ENCODE results near the gene IGFBP4.

Gene IGFBP4

DNA sequence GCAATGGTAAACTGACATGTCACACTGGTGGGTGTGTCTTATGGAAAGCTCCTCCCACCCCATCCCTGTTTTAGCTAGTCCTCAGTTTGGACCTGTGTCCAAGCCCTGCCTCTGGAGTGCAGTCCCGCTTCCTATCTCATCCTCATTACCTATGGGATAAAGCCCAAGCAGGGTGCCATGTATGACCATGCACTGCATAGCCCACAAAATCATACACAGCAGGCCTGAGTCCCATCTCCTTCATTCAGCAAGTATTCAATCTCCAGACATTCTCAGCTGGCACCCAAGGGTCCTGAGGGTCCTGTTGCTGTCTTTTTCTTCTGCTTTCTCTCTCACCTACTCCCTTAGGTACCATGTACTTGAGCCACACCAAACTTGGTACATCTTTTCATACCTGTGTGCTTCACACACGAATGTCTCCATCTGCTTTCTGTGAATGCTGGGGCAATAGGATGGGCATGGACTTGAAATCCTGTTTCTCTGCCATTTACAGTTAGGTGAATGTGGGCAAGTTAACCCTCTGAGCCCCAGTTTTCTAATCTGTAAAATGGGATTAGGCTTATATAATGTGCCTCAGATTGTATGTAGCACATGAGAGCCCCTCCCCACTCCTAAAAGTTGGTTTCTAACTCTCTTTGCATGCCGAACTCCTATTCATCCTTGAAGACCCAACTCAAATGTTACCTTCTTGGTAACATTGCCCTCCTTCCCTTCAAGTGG is 29.6 kb downstream of the IGFBP4 start:
- DNase-seq, result no peak

DNA sequence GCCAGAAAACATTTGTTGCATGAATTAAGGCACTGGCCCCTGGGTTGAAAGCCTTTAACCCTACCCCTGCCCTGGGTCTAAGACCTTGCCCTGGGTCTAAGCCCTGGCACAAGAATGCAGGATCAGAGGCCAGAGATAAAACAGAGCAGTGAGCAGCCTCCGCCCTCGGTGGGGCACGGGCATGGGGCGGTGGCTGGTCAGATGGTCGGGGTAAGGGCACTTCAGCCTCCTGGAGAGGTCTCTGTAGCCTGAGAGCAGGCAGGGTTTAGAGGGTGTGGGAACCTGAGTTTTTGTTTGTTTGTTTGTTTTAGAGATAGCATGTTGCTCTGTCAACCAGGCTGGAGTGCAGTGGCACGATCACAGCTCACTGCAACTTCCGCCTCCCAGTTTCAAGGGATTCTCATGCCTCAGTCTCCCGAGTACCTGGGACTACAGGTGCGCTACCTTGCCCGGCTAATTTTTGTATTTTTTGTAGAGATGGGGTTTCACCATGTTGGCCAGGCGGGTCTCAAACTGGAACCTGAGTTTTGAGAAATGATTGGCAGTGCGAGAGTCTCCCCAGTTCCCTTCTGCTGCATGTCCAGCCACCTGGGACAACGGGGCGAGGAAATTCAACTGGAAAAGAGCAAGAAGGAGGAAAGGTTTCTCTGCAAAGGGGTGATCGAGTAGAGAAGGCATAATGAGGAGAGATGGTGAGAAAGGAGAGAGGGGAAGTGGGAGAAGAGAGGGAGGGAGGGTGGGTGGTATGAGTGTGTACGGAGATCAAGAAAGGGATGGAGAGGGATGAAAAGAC is 30.5 kb downstream of the IGFBP4 start:
- DNase-seq, result no peak

DNA sequence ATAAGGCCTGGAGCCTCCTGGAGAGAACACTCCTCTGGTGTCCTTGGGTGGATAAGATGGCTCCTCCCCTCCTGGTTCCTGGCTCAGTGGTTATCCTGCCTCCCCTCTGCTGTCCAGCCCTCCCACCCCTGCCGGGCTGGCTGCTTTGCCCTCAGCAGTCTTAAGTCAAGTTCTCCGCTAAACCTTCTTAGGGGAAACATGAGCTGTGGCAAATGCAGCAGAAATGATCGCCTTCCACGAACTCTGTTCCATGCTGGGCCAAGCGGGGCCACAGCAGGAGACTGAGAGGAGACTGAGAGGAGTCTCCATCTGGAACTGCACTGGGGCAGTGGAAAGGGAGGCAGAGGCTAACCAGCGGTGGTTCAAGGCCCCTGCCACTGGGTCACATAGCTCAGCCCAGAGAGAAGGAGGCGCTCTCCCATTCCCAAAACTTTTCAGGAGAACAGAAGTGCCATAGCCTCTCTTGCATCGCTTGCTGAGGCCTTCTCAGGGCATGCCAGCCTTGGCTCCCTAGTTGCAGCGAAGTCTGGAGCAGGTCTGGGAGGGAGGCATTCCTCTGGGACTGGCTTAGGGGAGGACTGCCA is 31.3 kb downstream of the IGFBP4 start:
- DNase-seq, result no peak

DNA sequence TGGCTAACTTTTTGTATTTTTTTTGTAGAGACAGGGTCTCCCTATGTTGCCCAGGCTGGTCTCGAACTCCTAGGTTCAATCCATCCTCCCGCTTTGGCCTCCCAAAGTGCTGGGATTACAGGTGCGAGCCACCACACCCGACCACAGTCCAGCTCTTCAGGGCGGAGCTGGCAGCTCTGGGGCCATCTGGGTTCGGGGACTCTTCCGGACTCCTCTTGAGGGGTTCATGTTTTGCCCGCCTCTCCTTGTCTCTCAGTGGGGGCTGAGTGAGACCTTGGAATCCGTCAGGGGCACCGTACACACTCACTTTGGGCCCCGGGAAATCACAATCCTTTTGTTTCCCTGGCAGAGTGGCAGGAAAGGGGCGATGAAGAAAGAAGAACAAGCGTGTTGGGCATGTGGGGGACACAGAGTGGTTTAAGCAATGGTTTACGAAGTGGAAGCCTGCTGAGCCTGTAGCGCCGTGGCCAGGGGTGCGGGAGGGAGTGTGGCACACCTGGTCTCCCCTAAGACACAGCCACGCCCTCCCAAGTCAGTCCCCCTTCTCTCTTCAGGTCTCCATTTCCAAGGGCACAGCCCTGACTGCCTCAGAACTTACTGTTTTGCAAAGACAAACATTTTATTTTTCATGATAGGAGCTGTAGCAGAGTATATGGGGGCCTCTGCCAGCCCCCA is 32.1 kb downstream of the IGFBP4 start:
- no peak for DNase-seq

DNA sequence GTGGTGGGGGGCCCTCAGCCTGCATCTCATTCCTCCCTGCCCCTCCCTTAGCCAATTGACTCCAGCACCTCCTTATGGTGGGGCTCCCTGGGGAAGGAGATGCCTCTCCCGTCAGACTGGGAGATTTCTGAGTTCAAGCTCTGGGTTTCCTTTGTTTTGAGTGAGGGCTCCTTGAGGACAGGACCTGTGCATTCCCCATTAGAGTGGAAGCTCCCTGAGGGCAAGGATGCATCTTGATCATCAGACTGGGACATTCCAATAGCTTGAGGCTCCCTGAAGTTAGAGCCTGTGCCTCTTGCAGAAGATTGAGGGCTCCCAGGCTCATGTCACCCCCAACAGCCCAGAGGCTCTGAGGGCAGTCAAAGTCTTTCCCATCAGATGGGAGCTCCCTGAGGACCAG is 34.5 kb downstream of the IGFBP4 start:
- DNase-seq, result no peak

DNA sequence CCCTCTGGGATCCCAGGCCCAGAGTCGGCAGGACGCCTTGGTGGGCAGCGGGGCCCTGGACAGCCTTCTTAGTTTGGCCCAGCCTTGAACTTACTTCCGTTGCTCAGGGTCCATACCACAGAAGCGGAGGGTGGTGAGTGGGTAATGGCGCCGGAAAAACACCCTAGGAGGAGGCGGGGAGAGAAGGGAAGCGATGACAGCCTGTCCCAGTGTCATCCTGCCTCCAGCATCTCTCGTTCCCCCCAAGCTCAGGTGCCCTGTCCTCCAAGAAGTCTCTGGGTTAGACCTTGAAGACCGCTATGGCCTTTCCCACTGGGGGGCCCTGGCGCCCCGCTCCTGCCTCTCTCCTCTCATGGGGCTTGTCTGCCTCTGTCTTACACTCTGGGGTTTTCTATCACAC is 35.2 kb downstream of the IGFBP4 start:
- no peak for DNase-seq

DNA sequence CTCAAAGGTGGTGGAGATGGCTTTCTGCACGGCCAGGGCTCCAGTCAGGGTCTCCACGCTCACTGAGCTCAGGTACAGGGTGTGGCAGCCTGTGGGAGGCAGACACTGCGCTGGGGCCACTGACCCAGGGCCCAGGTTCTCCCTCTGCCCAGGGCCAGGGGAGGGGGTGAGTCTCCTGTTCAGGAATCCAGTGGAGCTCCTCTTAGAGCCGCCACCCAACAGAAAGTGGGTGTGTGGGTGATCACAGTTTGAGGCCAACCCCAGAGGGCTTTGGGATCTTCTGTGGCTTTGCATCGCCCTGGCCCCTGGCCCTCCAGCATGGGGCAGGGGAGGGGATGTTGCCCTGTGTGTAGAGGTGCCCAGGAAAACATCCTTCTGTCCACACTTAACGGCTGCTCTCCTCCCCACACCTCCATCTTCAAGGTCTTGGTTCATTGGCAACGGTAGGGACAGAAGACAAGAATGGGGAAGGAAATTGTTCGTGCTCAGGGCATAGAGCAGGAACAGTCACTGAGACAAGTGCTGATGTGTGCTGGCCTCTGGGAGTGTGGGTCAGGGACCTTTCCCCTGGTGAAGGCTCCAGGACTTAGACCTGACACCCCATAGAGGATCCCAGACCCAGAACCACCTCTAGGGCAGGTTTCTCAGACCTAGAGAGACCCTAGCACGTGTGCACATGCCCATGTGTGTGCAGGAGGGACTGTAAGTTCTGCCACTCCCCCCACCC is 36.7 kb downstream of the IGFBP4 start:
- DNase-seq, result no peak

DNA sequence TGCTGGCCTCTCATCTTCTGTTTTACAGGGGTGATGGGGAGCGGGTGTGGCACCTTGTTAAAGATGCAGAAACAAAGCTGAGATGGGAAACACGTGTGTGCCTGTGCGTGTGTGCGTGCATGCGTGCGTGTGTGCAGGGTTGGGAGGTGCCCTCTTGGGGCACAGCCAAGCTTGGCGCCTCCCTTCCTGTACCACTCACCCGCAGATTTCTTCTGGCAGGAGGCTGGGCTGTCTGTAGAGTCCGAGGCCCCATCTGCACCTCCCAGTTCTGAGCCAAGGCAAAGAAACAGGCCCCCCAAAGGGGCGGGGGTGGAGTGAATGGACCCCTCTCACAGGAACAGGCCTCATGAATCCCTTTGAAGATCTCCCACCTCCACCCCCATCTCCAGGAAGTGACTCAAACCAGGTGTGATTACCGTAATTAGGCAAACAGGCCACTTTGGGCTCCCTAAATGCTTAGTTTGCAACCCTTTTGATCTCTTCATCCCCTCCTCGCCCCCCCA is 37.3 kb downstream of the IGFBP4 start:
- DNase-seq, result no peak

DNA sequence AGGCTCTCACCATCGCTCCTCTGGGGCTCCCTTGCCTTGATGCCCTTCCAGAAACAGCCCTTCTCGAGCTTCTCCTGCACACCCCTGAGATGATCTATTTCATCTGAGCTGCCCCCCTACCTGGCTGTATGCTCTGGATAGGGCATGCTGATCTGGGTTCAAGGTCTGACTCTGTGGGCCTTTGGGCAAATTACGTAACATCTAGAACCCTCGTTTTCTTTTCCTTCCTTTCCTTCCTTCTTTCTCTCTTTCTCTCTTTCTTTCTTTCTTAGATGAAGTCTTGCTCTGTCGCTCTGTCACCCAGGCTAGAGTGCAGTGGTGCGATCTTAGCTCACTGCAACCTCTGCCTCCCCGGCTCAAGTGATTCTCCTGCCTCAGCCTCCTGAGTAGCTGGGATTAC is 37.9 kb downstream of the IGFBP4 start:
- no peak for DNase-seq

DNA sequence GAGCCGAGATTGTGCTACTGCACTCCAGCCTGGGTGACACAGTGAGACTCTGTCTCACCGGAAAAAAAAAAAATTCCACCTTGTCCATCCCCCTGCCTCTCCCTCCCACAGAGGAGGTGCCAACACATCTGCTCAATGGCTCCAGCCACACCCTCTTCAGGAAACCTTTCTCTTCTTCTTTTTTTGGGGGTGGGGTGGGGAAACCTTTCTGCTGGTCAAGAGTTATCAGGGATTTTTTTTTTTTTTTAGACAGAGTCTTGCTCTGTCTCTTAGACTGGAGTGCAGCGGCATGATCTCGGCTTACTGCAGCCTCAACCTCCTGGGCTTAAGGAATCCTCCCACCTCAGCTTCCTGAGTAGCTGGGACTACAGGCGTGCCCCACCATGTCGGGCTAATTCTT is 39.5 kb downstream of the IGFBP4 start:
- DNase-seq, result no peak

DNA sequence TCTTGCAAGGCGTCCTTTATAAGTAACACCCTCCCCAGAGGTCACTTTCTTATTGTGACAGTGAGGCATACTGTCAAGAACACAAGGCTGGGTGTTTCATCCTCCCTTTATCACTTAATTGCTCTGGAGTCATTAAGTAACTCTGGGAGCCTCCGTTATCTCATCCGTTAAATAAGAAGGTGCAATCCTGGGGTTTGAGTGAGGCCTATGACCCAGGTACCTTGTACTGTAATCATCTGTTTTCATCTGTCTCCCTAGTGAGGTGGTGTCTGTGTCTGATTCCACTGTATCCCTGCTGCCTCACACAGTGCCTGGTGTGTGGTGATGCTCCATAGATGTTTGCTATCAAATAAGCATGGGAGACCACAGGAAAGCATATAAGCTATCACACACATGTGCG is 40.4 kb downstream of the IGFBP4 start:
- DNase-seq, result no peak

DNA sequence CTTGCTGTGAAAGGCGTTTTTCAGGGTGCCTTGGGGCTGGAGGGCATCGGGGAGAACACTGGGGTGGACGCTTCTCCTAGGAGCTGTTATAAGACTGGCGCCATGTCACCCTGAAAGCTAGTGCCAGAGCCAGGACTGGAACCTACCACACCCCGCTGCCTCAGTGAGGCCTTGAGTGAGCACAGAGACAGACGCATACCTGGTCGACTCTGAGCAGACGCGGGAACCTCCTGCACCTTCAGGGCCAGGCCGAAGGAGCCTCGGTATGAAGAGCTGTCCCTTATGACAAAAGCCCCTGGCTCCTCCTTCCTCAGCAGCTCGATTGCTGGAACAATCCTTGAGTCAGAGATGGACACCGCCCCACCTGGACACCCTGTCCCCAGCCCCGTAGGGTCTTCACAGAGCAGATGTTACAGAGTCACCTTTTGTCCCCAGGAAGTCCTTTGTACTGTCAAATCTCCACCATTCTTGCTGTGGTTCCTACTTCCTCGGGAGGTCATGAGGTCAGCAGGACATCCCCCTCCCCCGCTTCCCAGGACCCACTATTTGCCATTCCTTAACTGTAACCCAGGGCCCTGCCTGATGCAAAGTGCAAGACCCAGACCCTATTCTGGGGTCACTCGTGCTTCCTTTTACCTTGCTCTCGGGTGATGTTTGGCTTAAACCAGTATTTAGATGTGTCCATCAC is 41.2 kb downstream of the IGFBP4 start:
- DNase-seq, result no peak

DNA sequence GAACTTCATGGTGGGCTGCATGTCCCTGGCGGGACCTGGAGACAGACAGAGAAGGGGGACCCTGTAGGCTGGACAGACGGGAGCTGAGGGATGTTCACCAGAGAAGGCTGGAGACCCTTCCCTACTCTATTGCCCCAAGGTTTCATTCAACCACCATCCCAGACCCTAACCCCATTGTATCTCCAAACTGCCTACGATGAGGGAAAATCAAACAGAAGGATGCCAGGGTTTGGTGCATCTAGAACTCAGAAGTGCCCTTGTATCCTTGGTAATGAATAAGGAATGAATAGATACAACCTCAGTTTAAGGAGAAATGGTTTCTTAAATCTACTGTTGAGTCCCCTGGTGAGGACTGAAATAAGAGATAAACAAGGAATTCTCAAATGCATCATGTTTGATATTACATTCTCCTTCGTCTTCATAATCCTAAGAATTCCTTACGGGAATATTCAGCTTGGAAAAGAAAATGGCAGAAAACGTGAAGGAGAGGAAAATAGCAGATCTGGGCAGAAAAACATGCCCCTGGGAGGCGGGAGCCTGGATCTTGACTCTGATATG is 41.8 kb downstream of the IGFBP4 start:
- no peak for DNase-seq

DNA sequence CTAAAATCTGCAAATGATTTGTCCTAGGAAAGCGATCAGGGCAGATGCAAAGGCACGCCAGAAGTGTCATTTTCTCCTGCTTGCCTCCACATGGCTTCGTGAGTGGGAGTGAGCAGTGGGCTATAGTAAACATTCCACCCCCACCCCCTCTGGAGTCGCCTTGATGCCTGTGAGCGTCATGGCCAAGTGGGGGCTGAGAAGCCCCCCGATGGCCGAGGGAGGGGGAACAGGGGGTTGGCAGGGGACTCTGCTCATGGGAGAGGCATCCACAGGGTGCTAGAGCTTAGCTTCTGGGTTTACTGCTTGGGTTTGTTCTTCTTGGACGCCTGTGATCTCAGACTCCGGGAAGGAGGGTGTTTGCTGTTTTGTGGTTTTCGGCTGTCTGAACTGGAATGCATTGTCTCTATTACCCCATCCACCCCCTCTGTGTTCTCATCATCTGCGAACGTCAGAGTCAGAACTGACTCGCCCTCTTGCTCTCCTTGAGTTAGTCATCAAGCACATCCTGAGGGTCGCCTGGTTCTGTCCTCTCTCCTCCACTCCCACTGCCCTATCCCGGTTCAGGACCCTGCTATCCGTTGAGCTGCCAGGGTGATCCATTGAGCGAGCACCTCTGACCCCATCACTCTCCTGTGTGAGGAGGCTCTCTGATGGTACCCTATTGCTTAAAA is 42.7 kb downstream of the IGFBP4 start:
- DNase-seq, result no peak

DNA sequence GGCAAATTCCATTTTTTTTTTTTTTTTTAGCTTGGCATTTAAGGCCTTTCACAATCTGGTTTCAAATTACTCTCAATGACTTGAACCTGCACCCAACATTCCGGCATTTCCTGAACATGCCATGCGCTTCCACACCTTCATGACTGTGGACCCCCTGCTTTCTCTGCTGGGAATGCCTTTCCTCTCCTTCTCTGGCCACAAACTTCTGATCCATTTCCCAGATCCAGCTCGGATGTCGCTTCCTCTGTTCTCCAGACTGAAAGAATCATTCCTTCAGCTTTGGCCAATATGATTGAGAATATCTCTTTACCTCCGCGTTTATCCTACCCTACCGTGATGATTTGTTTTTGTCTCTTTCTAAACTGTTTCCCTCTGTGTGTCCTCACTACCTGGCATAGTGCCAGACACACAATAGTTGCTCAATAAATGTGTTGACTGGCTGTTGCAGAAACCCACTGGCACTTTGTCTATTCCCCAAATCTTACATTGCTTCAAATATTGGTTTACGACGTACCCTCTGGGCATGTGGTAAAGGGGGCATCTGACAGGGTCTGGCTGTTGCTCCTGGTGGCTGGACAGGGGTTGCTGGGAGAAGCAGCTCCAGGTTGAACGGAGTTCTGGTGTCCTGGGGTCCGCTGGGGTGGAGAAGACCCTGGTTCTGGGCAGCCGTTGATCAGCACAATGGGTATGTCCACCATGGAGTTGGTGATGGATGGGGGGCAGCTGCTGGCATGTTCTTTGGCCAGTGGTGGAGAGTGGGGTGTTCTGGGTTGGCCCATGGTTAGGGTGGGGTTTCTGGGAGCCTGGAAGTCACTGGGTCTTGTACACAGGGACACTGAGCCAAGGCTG is 43.5 kb downstream of the IGFBP4 start:
- DNase-seq, result no peak

DNA sequence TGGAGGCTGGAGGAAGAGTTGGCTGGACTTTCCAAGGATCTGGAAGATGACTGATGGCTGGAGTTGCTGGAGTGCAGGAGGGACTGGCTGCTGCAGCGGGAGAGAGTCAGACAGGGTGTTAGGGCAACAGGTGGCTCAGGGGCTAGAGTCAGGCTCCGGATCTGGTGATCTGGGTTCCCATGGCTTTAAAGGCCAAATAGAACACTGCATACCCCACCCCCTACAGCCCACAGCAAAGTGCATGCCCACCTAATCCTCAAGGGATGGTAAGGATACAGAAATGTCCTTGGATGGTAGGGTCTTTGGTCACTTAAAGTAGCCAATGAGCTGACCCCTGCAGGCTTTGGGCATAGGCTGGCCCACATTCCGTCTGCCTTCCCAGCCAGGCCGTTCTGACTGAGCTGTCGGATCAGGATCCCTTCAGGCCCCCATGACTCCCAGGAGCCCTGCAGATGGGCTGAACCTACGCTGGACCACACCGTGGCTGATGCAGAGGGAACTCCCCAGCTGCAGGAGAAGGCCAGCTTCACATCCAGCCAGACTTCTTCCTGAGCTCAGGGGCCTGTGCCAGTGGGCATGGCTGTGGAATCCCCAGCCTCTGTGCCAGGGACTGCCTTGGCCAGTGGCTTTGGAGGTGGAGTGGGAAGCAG is 44.2 kb downstream of the IGFBP4 start:
- DNase-seq, result no peak

DNA sequence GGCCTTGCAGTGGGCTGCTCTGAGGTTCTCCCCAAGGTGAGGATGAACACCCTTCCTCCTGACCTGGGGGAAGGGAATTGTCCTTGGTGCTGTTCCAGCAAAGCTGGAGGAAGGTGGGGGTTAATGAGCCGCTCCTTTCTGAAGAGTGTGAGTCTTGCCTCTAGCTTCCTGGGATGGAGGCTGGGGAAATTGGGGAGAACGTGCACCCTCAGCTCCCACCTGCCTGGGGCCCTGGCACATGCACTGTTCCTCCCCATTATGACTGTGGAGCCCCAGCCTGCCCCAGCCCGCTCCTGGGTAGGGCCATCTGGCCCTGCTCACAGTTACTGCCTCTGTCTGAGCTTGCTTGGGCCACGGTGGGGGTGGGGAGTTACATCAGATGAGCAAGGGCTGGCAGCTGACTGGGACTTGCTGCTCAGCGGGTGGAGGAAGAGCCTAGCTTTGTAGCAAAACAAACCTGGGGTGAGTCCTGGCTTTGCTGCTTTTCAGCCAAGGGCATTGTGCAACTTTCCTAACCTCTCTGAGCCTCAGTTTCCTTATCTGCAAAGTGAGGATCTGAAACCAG is 47.1 kb downstream of the IGFBP4 start:
- no peak for DNase-seq

DNA sequence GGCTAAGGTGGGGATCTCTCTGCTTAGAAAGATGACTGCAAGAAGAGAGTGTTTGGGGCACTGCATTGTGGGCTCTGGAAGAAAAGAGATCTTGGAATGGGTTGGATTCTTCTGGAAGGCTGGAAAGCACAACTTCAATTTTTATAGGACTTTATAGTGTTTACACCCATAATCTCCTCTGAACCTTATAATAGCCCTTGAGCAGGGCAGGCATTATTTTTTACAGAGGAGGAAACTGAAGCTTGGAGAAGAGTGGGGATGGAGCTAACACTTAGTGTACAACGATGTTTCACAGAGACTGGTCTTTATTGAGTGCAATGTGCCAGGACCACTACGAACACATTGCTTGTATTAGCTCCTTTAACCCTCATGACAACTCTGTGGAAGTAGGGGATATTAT is 47.7 kb downstream of the IGFBP4 start:
- DNase-seq, result no peak

DNA sequence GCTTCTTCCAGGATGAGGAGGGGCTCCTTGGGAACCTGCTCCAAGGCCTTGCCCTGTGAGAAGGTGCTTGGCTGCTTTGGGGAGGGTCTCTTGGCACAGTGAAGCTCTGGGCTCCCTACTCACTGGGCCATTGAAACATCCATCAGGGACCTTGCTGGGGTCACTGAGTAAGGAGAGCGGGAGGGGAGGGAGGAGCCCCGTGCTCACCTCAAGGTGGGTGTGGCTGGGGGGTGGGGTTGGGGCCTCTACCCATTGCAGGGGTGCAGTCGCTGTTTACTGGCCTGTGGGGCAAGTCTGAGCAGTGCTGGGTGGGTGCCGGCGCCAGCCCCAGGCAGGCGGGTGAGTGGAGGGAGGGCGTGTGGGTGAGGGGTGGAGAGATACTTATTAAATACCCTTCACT is 48.2 kb downstream of the IGFBP4 start:
- DNase-seq, result no peak

All from NCI-H748 treated with DMSO at 0.1 percent for 48 hours (cell line).